Activated CD8-positive, alpha-beta memory T cell treated with anti-CD3 and anti-CD28 coated beads, Interleukin-2, amount 10 ng/mL, durations not matched to agents 7 days and 5 days (primary cell): Measurements from ENCODE around the gene FIS1. TPM values are rescaled to one million over a fixed set of nuclear protein-coding genes. Genes with fewer than 3 reads are reported as not detected.

Experiments used
- ATAC-seq: fragments of 150-1000 bp; cut with Tn5 transposase; one replicate; pipeline ENCODE4 v1.10.0; 2021; ENCODE audit warnings: moderate library complexity
- CTCF ChIA-PET: fragments of 350-600 bp; sonication (Branson Sonifier 250); formaldehyde crosslinking; loops from one replicate; lab custom pipeline; 2021; ENCODE audit warnings: antibody characterized with exemption; lab: Charles Lee
- DNase-seq: peaks from one replicate; pipeline ENCODE4 v3.0.0-alpha.2; 2020
- H3K27ac Mint-ChIP-seq: one replicate; pipeline ENCODE4 v1.8.0; 2021; ENCODE audit warnings: mild to moderate bottlenecking, mixed read lengths
- H3K27me3 Mint-ChIP-seq: one replicate; pipeline ENCODE4 v1.8.0; 2021; ENCODE audit warnings: mixed read lengths
- H3K36me3 Mint-ChIP-seq: one replicate; pipeline ENCODE4 v1.8.0; 2021; ENCODE audit warnings: mild to moderate bottlenecking, mixed read lengths
- H3K4me1 Mint-ChIP-seq: one replicate; pipeline ENCODE4 v1.8.0; 2021; ENCODE audit warnings: mixed read lengths
- H3K4me3 Mint-ChIP-seq: one replicate; pipeline ENCODE4 v1.8.0; 2021; ENCODE audit warnings: mild to moderate bottlenecking, moderate library complexity, mixed read lengths
- H3K9me3 Mint-ChIP-seq: one replicate; pipeline ENCODE4 v1.8.0; 2022; ENCODE audit warnings: low read depth, mixed read lengths
- total RNA-seq, 2 experiments: library from RNA; stranded (reverse); gene quantifications; one replicate each; pipeline ENCODE4 v1.2.3, GENCODE V29; 2021

Gene FIS1
- total RNA-seq, 2 experiments from 2014 or later, result 86.7 to 117 TPM

DNA sequence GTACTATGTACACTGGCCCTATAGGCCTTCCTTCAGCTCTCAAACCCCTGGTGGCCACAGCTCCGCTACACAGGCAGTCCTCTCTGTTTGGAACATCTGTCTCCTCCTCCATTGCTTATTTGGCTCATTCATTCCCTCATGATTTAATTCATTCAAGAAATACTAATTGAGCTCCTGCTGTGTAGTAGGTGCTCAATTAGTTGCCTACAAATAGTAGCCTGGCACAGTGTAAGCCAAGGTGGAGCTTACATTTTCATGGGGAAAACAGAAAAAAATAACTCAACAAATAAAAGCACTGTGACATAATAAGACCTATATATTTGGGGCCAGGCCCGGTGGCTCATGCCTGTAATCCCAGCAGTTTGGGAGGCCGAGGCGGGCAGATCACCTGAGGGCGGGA lies 3.4 kb upstream of the FIS1 start:
- Mint-ChIP-seq H3K27me3 (no peaks in the 10 kb centered on the region), H3K36me3 (peaks cover 26% of the 10 kb centered on the region), H3K9me3 (no peaks in the 10 kb centered on the region), H3K27ac (no peak overlapping the region), H3K4me1 (peaks cover 49% of the 10 kb centered on the region), H3K4me3 (no peak overlapping the region)
- CTCF ChIA-PET, result interaction anchor here (0.9 to 1.4 kb wide), 2 partner anchors 30 to 43 kb away, joined by 3 to 5 read pairs; partner anchors contain the start of gene ZNHIT1
- ATAC-seq, result no peak
- DNase-seq, result no peak

DNA sequence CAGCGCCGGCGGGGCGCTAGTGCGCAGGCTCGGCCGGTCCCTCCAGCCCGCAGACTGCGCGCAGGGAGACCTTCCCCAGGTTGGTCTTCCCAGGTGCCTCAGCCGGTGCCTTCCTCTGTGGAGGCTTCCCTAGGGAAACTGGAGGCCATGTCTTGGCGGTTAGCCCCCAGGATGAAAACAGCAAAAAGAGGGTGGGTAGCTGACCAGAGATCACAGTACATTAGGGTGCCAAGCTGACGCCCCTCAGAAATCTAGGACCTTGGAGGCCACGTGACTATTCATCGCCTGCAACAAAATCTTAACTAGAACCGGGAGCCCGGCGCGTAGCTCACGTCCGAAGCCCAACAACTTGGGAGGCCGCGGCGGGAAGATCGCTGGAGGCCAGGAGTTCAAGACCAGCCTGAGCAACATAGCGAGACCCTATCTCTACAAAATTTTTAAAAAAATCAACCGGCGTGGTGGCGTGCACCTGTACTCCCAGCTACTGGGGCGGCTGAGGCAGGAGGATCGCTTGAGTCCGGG lies 327 bp upstream of the FIS1 start:
- CTCF ChIA-PET, result interaction anchor here (0.5 to 5.3 kb wide), 10 partner anchors 19 to 101 kb away, joined by 3 to 69 read pairs (median 10); partner anchors contain the start of genes IFT22, PLOD3 and ZNHIT1
- Mint-ChIP-seq H3K9me3 (no peaks in the 10 kb centered on the region), H3K4me1 (peaks cover 34% of the 10 kb centered on the region), H3K27me3 (no peaks in the 10 kb centered on the region), H3K4me3 (peak overlapping the region; percentile 91), H3K27ac (peak overlapping the region; percentile 94), H3K36me3 (peaks cover 15% of the 10 kb centered on the region)
- no peak for ATAC-seq
- no peak for DNase-seq

DNA sequence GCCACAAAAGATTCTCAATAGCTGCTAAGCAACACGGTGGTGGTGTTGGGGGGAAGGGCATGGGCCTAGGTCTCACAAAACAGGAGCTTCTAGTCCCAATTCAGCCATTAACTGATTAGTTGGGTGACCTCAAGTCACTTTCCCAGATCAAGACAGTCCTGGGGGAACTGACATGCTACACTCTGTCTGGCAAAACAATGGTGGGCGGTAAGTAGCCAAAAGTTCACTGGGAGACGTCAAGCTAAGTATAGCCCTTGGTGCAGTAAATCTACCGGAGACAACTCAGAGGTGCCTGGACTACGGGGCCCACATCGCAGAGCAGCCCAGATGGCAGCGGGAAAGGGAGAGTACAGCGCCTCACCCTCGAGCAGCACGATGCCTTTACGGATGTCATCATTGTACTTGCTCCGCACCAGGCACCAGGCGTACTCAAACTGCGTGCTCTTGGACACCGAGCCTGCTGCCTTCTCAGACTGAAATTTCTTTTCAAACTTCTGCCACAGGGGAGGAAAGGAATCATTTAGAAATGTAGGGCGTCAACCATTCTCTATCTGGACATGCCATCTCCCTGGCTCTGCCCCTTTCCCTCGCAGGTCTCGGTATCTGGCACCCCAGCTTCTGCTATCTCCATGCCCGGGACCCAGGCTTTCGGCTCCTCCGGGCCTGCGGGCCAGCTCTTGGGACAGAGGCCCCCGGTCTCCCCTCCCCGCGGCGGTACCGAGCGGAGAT lies 1.1 kb downstream of the FIS1 start:
- Mint-ChIP-seq H3K4me1 (peaks cover 31% of the 10 kb centered on the region), H3K9me3 (no peaks in the 10 kb centered on the region), H3K4me3 (peak overlapping the region; percentile 91), H3K27ac (peak overlapping the region; percentile 94), H3K36me3 (peaks cover 12% of the 10 kb centered on the region), H3K27me3 (no peaks in the 10 kb centered on the region)
- ATAC-seq (no peak), DNase-seq (no peak)
- CTCF ChIA-PET, result interaction anchor here (0.7 to 5.3 kb wide), 23 partner anchors 9 to 158 kb away, joined by 3 to 69 read pairs (median 7); partner anchors contain the start of genes IFT22, PLOD3, TRIM56 and VGF

DNA sequence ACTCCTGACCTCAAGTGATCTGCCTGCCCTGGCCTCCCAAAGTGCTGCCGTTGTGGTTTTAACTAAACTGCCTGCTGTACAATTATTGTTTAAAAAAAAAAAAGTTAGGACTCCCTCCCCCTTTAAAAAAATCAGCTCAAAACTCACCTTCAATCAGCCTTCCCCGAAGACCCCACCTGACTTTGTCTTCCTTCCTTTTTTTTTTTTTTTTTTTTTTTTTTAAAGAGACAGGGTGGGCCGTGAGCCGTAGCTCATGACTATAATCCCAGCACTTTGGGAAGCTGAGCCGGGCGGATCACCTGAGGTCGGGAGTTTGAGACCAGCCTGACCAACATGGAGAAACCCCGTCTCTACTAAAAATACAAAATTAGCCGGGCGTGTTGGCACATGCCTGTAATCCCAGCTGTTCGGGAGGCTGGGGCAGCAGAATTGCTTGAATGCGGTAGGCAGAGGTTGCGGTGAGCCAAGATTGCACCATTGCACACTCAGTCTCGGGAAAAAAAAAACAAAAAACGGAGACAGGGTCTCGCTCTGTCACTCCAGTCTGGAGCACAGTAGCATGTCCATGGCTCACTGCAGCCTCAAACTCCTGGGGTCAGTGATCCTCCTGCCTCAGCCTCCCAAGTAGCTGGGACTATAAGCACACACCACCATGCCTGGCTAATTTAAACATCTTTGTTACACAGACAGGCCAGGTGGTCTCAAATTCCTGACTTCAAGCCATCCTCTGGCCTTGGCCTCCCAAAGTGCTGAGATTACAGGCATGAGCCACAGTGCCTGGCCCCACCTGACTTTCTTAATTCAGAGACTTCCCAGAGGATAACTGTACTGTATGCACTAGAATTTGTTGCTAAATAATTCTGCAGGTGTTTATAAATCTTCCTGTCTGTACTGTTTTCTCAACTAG lies 3.2 kb downstream of the FIS1 start:
- peaks cover 24% of the 10 kb centered on the region for H3K4me1 Mint-ChIP-seq
- ATAC-seq (no peak), DNase-seq (no peak)
- H3K4me3 Mint-ChIP-seq, result no peak overlapping the region
- H3K27ac Mint-ChIP-seq, result no peak overlapping the region
- CTCF ChIA-PET, result interaction anchor here (5.3 kb wide), 1 partner anchor 24 kb away, joined by 69 read pairs; the partner anchor contains the start of genes PLOD3 and ZNHIT1
- no peaks in the 10 kb centered on the region for H3K9me3 Mint-ChIP-seq
- no peaks in the 10 kb centered on the region for H3K27me3 Mint-ChIP-seq
- peaks cover 7% of the 10 kb centered on the region for H3K36me3 Mint-ChIP-seq

DNA sequence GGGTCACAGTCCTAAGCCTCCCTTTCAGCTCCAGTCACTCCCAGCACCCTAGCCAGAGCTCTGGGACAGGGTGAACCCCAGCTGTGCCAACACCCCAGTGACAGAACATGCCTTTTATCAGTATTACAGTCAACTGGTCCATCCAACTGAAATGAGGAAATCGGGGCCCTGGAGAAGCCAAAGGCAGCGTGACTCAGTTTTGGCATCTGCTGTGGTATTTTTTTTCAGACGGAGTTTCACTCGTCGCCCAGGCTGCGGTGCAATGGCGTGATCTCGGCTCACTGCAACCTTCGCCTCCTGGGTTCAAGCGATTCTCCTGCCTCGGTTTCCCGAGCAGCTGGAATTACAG lies 3.9 kb downstream of the FIS1 start:
- Mint-ChIP-seq H3K4me1 (peaks cover 22% of the 10 kb centered on the region), H3K9me3 (no peaks in the 10 kb centered on the region), H3K27me3 (no peaks in the 10 kb centered on the region), H3K4me3 (no peak overlapping the region), H3K27ac (no peak overlapping the region), H3K36me3 (peaks cover 6% of the 10 kb centered on the region)
- CTCF ChIA-PET, result interaction anchor here (5.3 kb wide), 1 partner anchor 24 kb away, joined by 69 read pairs; the partner anchor contains the start of genes PLOD3 and ZNHIT1
- DNase-seq (no peak), ATAC-seq (no peak)

DNA sequence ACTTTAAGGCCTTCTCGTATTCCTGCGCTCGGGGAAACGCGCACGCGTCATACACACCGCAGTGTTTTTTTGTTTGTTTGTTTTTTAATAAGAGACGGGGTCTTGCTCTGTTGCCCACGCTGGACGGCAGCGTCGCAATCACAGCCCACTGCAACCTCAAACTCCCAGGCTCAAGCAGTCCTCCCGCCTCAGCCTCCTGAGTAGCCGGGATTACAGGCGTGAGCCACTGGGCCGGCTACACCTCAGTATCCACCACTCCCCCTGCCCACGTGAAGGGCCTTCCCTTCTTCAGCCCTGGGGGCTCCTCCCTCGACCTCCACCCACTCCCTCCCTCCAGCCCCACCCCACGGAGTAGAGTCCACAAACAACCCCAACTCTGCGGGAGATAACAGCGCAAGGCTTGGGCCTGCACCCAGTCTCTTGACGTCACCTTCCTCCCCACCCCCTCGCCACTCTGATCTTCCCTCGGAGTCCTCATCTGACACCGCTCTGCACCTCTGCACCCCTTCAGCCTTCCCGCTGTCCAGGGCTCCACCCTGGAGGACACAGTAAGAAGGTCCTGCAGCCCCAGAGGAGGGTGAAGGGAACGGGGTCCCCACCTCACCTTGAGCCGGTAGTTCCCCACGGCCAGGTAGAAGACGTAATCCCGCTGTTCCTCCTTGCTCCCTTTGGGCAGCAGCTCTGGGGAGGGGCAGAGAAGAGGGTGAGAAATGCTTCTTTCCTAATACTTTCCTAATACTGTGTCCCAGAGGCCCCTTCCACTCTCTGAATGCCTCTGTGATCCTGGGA lies 4.5 kb downstream of the FIS1 start:
- no peaks in the 10 kb centered on the region for H3K27me3 Mint-ChIP-seq
- H3K9me3 Mint-ChIP-seq, result no peaks in the 10 kb centered on the region
- ATAC-seq (no peak), DNase-seq (no peak)
- H3K36me3 Mint-ChIP-seq, result peaks cover 1% of the 10 kb centered on the region
- CTCF ChIA-PET, result interaction anchor here (5.3 kb wide), 1 partner anchor 23 kb away, joined by 69 read pairs; the partner anchor contains the start of genes PLOD3 and ZNHIT1
- no peak overlapping the region for H3K4me3 Mint-ChIP-seq
- peaks cover 17% of the 10 kb centered on the region for H3K4me1 Mint-ChIP-seq
- no peak overlapping the region for H3K27ac Mint-ChIP-seq

DNA sequence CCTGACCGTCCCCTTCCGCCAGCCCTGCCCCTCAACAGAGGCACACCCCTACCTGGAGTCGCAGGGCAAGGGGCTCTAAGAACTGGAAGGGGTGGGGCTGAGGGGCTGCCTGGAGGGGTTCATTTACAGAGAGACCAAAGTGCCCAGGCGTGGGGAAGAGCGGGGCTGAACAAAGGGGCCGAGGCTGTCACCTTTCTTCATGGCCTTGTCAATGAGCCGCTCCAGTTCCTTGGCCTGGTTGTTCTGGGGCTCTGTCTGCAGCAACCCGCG lies 5.0 kb downstream of the FIS1 start:
- peaks cover 13% of the 10 kb centered on the region for H3K4me1 Mint-ChIP-seq
- no peaks in the 10 kb centered on the region for H3K27me3 Mint-ChIP-seq
- DNase-seq (no peak), ATAC-seq (no peak)
- CTCF ChIA-PET, result no interaction called here
- peaks cover 1% of the 10 kb centered on the region for H3K36me3 Mint-ChIP-seq
- no peak overlapping the region for H3K27ac Mint-ChIP-seq
- no peak overlapping the region for H3K4me3 Mint-ChIP-seq
- H3K9me3 Mint-ChIP-seq, result no peaks in the 10 kb centered on the region

DNA sequence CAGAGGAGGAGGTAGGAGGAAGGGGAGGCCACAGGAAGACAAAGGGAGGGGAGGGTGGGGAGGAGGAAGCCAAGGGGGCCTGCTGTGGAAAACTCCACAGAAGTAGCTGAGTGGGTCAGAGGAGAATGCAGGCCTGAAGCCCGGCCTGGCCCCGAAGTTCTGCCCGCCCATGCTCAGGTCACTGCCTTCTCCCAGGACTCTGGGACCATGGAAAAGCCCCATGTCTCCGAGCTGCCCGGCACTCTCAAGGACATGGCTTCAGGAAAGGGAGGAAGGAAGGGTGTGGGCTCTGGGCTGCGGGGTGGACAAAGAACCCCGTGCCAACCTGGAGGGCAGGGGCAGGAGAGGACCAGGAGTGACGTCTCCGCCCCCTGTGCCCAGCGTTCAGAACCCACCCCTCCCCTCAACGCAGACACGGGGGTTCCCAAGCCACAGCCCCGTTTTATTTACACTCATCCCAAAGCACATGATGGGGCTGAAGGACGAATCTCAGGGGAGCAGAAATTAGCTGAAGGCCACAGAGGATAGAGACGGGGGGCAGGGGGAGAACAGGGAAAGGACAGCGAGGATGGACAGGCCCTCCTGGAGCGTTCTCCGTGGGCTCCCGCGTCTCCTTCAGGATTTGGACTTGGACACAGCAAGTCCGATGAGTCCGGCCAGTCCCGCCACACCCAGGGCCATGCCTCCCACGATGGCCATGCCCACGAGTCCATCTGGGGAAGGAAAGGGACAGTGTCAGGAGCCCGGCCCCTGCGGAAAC lies 5.5 kb downstream of the FIS1 start:
- H3K27me3 Mint-ChIP-seq, result no peaks in the 10 kb centered on the region
- H3K27ac Mint-ChIP-seq, result no peak overlapping the region
- H3K9me3 Mint-ChIP-seq, result no peaks in the 10 kb centered on the region
- CTCF ChIA-PET, result interaction anchor here (0.7 kb wide), 1 partner anchor 65 kb away, joined by 3 read pairs; no protein-coding TSS in a partner anchor
- peaks cover 11% of the 10 kb centered on the region for H3K4me1 Mint-ChIP-seq
- no peak for ATAC-seq
- no peak overlapping the region for H3K4me3 Mint-ChIP-seq
- peaks cover 1% of the 10 kb centered on the region for H3K36me3 Mint-ChIP-seq
- DNase-seq, result no peak

DNA sequence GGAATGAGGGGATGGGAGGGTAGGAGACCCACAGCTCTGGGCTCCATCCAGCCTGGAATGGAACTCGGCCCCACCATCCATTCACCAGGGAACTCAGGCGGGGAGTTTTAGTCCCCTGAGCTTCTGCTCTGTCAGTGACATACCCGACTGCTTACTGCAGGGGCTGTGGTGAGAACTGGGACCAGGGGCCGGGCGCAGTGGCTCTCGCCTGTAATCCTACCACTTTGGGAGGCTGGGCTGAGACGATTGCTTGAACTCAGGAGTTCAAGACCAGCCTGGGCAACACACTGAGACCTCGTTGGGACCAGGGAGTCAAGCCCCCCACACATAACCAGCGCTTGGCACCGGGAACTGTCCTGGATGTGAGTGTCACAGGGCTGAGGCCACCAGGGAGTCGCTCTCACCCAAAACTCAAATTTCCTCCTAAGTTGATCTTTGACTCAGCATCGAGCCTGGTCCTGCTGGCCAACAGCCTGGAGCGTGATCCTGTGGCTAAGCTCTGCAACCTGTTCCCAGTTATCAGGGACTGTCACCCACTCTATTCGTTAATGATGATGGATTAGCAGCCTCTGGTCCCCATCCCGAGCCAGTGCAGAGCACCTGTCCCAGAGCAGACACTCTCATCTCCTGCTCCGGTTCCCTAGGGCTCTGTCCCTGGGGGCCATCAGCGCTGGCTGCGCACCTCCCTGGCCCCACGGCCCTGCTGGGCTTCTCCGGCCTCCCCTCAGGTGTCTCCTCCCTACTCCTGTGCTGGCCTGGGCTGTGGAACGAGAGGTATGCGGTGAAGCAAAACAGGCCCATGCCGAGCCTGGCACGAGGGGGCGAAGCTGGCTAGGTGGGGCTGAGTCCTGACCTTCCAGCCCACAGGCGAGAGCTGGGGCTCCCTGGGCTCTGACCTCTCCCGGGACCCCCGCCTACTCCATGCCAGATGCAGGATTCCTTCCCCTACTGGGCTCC lies 6.4 kb downstream of the FIS1 start:
- ATAC-seq (no peak), DNase-seq (no peak)
- Mint-ChIP-seq H3K4me1 (peaks cover 5% of the 10 kb centered on the region), H3K4me3 (no peak overlapping the region), H3K27me3 (no peaks in the 10 kb centered on the region), H3K27ac (no peak overlapping the region), H3K9me3 (no peaks in the 10 kb centered on the region), H3K36me3 (no peaks in the 10 kb centered on the region)
- CTCF ChIA-PET, result no interaction called here

DNA sequence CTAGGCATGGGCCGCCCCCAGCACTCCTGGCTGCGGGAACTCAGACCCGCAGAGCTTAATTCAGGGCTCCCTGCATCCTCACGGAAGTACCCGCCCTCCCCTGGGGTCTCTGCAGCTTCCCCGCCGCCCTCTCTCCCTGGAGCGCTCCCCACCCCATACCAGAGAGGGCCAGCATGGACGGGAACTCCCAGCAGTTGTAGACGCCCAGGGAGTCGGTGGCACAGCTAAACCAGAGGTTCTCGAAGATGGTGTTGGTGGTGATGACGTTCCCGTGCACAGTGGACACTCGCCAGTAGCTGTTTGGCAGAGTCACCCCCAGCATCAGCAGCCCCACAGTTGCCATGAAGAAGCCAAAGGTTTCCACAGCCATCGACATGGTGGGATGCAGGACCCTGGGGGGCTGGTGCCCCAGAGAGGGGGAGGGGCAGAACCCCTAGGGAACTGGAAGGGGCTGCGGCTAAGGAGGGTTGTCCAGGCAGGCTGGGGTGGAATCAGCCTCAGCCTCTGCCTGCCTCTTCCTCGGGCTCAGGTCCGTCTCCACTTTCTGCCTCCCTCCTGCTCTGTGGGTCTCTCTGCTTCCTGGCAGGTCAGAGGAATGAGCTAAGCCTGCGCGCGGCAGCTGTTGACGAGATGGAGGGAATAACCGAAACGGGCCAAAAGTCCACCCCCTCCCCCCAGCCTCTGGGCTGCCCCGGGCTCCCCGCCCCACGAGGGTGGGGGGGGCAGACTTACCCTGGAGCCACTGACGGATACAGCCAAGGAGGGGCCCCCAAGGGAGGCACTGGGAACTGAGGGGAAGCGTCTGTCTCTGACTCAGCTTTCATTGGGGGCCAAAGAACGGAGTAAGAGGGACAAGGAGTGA lies 7.4 kb downstream of the FIS1 start, which contains the start of gene CLDN15:
Gene CLDN15, minus strand, starts transcription at position 597 of the 862 bp plus-strand sequence. Its CDS starts 221 bp downstream, at position 376.
- Mint-ChIP-seq H3K27ac (no peak within 1 kb of the TSS), H3K9me3 (no peaks in the 10 kb centered on the region), H3K27me3 (no peaks in the 10 kb centered on the region), H3K36me3 (no peaks in the 10 kb centered on the region), H3K4me1 (no peaks in the 10 kb centered on the region), H3K4me3 (no peak within 1 kb of the TSS)
- CTCF ChIA-PET, result interaction anchor here (1.1 kb wide), 1 partner anchor 45 kb away, joined by 3 read pairs; no protein-coding TSS in a partner anchor
- ATAC-seq (no peak), DNase-seq (no peak)
